HUDEP-2 (cell line): ENCODE data around the gene STK11.
A peak's percentile ranks its signal among the peaks of the same experiment; 100 is the strongest.

Source experiments
- DNase-seq, 76 experiments: peaks; one replicate each; lab custom pipeline; 2025; ENCODE audit not compliant: unreplicated experiment in 76 of 76; lab: John Stamatoyannopoulos, UW

STK11 gene

GRCh38 chr19:1224047-1224825 is 18.7 kb downstream of the STK11 start:
- DNase-seq: no peak

- no peak for DNase-seq
Measured at GRCh38 chr19:1224847-1225246, 19.3 kb downstream of the STK11 start.

DNA sequence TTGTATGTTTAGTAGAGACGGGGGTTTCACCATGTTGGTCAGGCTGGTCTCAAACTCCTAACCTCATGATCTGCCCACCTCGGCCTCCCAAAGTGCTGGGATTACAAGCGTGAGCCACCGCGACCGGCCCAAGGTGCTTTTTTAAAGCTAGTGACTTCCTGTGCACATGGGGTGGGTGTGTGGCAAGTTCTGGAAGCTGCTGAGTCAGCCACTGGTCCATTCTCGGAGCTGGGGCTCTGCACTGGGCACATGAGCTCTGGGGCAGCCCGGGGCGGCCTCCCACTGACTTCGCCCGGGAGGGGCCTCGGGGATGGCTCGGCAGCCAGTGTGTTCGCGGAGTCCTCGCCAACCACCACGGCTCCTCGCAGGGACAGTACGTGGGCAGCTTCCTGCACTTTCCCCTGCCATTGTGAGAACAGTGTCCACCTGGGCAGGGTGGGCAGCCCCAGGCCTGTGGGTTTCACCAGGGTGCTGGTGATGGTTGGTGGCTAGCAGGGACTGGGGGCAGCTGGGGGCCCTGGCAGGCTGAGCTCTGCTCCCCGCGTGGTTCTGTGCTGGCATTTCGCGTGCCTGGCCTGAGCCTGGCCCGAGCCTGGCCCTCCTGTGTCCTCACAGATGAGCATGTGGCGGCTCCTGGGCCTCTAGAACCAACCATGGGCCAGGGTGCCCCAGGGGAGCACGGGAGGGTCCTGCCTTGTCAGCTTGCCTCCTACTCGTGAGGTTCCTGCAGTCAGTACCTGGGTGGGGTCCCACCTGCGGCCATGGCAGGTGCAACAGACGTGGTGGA is 20.1 kb downstream of the STK11 start:
- DNase-seq: no peak

DNA sequence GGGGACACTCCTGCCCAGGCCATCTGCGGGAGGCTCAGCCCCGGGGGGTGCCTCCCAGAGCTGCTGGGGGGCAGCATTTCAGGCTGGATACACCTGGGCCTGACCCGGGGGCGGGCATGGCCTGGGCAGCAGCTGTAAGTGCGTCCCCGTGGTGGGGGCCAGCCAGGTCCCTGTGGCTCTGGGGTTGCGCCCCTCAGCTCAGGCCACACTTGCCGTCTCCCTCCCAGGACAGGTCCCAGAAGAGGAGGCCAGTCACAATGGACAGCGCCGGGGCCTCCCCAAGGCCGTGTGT is 20.6 kb downstream of the STK11 start:
- no peak for DNase-seq

GRCh38 chr19:1226522-1227303 is 21.1 kb downstream of the STK11 start:
- no peak for DNase-seq

DNA sequence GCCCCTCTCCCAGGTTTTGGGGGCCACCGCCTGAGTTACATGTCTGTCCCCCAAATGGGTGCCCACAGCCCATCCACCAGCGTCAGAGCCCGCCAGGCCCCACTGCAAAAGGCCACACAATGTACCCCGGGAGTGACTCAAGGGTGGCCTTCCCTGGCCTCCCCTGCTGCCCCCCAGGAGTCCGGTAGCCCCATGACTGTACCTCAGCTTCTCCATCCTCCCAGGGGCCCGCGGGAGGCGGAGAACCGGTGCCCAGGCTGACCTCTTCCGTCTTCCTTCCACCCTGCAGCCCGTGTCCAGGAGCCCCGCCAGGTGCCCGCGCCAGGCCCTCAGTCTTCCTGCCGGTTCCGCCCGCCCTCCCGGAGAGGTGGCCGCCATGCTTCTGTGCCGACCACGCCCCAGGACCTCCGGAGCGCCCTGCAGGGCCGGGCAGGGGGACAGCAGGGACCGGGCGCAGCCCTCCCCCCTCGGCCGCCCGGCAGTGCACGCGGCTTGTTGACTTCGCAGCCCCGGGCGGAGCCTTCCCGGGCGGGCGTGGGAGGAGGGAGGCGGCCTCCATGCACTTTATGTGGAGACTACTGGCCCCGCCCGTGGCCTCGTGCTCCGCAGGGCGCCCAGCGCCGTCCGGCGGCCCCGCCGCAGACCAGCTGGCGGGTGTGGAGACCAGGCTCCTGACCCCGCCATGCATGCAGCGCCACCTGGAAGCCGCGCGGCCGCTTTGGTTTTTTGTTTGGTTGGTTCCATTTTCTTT is 21.9 kb downstream of the STK11 start:
- peak in 51 of 76 experiments; percentile 22 to 86 (median 55) for DNase-seq

GRCh38 chr19:1228161-1228957 is 22.8 kb downstream of the STK11 start:
- no peak for DNase-seq

DNA sequence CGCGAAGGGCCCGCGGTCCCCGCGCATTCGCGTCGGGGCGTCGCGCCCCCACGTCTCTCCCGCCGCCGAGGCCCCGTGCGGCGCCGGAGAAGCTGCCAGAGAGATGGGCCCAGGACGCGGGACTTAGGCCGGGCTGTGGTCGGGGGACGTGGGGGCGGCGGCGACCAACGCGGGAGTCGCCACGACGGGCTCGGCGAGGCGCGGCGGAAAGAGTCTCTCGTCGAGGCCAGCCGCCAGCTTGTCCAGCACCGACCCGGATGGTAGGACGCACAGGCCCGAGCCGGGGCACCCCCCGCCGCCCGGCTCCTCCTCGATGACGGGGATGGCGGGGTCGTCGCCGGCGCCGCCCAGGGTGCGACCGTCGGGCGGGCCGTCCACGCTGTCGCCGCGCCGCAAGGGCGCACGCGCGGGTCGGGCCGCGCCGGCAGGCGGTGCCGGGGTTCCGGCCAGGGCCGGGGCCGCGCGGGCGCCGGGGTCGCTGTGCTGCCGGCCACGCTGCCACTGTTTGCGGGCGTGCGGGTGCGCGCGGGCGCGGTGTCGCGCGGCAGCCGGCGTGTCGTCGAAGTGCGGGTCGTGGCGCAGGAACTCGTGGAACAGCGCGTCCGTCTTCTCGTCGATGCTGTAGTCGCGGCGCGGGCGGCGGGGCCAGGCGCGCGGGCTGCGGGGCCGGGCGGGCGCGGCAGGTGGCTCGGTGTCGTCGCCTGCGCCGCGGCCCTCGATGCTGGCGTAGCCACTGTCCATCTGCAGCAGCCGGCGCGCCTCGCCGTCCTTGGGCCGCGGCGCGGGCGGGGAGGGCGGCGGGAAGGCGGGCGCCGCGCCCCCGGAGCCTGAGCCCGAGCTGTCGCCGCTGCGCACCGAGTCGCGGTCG is 23.7 kb downstream of the STK11 start:
- DNase-seq: no peak

- DNase-seq: no peak
Measured at GRCh38 chr19:1229924-1230782, 24.6 kb downstream of the STK11 start.

GRCh38 chr19:1230783-1231489 is 25.4 kb downstream of the STK11 start:
- no peak for DNase-seq

DNA sequence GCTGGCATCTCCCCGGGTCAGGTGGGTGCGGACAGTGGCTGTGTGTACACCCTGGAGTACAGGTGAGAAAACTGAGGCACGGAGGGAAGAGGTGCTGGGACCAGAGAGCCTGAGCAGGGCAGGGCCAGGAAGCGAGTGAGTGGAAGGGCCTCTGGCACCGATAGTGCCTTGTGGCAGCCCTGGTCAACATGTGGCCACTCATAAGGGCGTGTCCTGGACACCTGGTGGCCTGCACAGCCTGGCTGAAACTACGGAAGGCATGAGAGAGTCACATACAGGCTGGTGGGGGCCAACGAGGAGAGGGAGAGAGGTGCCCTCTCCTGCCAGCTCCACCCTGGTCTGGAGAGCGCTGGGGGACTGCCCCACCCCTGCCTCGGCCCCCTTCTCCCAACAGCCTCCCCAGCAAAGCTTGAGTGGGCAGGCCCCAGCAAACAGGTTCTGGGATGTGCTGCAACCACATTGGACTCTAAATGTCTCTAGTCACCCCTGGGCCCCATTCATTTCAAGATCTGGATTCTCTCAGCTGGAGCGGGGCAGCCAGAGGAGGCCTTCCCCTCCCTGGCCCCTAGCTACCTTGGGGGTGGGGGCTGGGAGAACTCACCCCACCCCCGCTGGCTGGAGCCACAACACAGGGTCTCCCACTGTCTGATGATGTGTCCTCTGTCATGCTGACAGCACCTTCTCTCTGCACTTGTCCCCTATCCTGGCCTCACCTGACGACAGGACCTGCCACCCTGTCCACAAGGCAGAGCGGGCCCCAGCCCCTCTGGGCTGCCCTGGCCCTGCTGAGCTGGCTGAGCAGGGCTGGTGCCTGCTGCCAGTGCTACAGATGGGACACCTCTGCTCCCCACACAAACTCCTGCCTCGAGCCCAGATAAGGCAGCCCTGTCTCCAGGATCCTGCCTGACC is 26.4 kb downstream of the STK11 start:
- peak in 4 of 76 experiments; percentile 22 to 66 (median 45) for DNase-seq

DNA sequence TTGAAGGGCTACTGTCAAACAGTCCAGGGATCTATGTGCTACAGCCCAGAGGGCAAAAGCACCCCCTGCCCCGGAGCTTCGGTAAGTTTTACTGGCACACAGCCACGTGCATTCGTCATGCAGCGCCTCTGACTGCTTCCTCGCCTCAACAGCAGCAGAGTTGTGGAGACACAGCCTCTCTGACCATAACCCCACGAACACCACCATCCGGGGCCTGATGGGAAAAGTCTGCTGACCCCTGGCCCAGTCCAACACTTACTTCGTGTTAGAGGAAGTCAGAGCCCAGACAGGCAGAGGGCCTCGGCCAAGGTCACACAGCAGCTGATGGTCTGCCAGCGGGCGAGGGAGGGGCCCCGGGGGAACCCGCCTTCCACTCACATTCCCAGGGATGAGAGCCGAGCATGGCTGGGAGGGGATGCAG is 27.1 kb downstream of the STK11 start:
- DNase-seq: peak in 14 of 76 experiments; percentile 19 to 66 (median 45)

DNA sequence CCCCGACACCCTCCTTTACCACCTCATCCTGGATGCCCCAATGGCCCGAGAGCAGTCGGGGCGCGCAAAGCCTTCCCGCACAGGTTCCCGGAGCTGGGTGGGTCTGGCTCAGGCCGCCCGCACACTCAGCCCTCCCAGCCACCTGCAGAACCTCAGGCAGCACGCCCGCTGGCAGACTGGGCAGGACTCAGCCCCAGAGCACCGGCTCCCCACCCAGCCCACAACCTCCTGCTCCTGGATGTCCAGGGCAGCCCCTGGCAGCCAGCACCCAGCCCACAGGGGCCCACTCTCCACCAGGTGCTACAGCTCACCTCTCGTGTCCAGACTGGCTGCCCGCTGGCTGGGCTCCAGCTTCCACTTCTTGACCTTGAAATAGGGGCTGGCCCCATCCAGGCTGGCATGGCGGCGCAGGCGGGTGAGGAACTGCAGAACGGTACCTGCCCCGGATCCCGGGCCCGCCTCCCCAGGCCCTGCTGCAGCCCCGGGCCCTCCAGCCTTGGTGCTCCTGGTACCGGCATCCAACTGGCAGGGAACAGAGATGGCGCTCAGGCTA is 27.6 kb downstream of the STK11 start:
- no peak for DNase-seq

DNA sequence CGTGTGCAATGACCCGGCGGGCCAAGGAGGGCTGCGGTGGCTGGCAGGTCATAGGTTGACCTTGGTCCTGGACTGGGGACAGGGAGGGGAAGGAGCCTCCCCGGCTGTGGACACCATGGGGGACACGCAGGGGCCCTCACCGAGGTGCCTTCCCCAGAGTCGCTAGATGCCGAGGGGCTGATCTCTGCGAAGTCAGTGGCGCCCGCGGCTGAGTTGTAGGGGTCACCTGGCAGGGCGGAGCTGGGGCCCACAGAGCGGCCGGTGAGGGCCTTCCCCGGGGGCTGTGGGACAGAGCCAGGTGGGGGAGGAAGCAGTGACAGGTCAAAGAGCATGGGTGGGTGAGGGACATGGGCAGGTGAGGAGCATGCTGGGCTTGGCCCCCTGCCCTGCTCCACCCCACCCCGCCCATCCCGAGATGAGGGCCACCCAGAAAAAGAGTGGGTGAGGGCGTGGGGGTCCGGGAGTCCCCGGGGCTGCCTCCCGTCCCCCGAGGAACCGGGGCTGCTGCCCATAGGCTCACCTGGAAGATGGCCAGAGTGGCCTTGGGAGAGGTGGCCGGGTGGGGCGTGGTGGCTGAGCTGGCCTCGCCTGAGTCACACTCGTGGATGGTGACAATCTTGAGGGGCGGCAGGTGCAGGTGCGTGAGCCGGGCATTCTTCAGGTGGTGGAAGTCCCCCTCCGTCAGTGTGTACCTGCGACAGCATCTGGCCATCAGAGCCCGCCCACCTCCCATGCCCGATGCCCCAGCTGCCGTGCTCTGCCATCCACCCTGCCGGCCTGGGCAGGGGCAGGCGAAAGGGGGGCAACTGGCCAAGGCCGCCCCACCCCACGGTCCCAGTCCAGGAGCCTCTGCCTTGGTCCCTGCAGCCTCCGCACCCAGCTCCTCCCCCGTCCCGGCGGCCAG is 28.7 kb downstream of the STK11 start:
- no peak for DNase-seq

DNA sequence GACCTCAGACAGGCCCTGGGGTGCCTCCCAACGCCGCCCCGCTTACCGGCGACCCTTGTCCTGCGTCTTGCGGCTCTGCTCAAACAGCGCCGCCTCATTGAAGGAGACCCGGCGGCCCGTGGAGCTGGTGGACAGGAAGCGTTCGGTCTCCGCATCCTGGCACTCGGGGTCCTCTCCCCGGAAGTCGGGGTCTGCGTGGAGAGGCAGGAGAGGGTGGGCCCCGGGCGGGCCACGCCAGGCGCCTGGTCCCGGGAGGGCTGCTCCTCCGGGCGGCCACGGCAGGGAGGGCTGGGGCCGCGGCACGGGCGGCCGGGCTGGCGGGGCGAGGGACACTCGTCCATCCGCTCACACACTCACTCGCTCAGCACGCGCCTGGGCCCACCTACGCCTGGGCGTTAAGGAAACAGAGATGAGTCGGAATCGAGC is 29.4 kb downstream of the STK11 start:
- DNase-seq: no peak
